ENCODE data around the gene BHMT.

BHMT gene

GRCh38 chr5:79111387-79111959 lies at the start of gene BHMT:
TSS of gene BHMT (plus strand) at chr5:79111809. CDS start at chr5:79111886, 77 bp downstream.
- no peak for DNase-seq

- no peak for DNase-seq
Measured at GRCh38 chr5:79062436-79062835, 49.2 kb upstream of the BHMT start.

- DNase-seq, result no peak
Measured at GRCh38 chr5:79069488-79070349, 41.9 kb upstream of the BHMT start, which contains the start of the genes BHMT2 and DMGDH. TSS of gene BHMT2 (plus strand) at chr5:79069767. CDS start at chr5:79069783, 16 bp downstream. TSS of gene DMGDH (minus strand) at chr5:79069674. CDS start at chr5:79069620, 54 bp downstream.

- DNase-seq, result no peak
Measured at GRCh38 chr5:79070350-79070667, 41.3 kb upstream of the BHMT start.

GRCh38 chr5:79074641-79075040 lies 37.0 kb upstream of the BHMT start:
- no peak for DNase-seq

GRCh38 chr5:79075646-79076426 lies 35.8 kb upstream of the BHMT start:
- DNase-seq, result no peak

- DNase-seq, result no peak
Measured at GRCh38 chr5:79076819-79077218, 34.8 kb upstream of the BHMT start.

- DNase-seq, result no peak
Measured at GRCh38 chr5:79077680-79078365, 33.8 kb upstream of the BHMT start.

- DNase-seq, result no peak
Measured at GRCh38 chr5:79080804-79081203, 30.8 kb upstream of the BHMT start.

GRCh38 chr5:79081779-79082178 lies 29.8 kb upstream of the BHMT start:
- DNase-seq, result no peak

- DNase-seq, result no peak
Measured at GRCh38 chr5:79086116-79086515, 25.5 kb upstream of the BHMT start.

GRCh38 chr5:79088507-79088906 lies 23.1 kb upstream of the BHMT start:
- no peak for DNase-seq

- no peak for DNase-seq
Measured at GRCh38 chr5:79091064-79091463, 20.5 kb upstream of the BHMT start.

GRCh38 chr5:79093762-79094161 lies 17.8 kb upstream of the BHMT start:
- DNase-seq, result no peak

GRCh38 chr5:79105868-79106267 lies 5.7 kb upstream of the BHMT start:
- no peak for DNase-seq

- no peak for DNase-seq
Measured at GRCh38 chr5:79107020-79107796, 4.4 kb upstream of the BHMT start.

GRCh38 chr5:79108086-79108485 lies 3.5 kb upstream of the BHMT start:
- DNase-seq, result no peak

- no peak for DNase-seq
Measured at GRCh38 chr5:79108792-79109191, 2.8 kb upstream of the BHMT start.

GRCh38 chr5:79109527-79110492 lies 1.8 kb upstream of the BHMT start:
- DNase-seq, result peak; percentile 5

GRCh38 chr5:79111960-79112702 lies 522 bp downstream of the BHMT start:
- DNase-seq, result no peak
